Heart right ventricle (tissue), 16 donors: ENCODE data around the gene ZDHHC22. TPM values are rescaled to one million over a fixed set of nuclear protein-coding genes. Genes with fewer than 3 reads are reported as not detected.

Experiments used
- ATAC-seq, 8 donors: fragments of 200-7000 bp; cut with Tn5 transposase; one replicate each; pipeline ENCODE4 v1.9.1; 2020; ENCODE audit warnings: mild to moderate bottlenecking in 8 of 8, moderate library complexity in 8 of 8, moderate number of reproducible peaks in 1 of 8
- DNase-seq, 2 donors: peaks; one replicate each; pipeline ENCODE4 v3.0.0-alpha.2; 2020
- H3K27ac ChIP-seq, 10 donors: fragments of 200-600 bp; sonication (generic) in 2 of 10; one replicate each; pipeline versions ENCODE4 v1.5.0 to v1.8.0; 2020 to 2022; ENCODE audit warnings: mild to moderate bottlenecking in 3 of 10
- H3K27me3 ChIP-seq, 7 donors: fragments of 200-600 bp; one replicate each; pipeline ENCODE4 v1.8.0; 2021 to 2022; ENCODE audit warnings: mild to moderate bottlenecking in 2 of 7
- H3K36me3 ChIP-seq, 9 donors: fragments of 200-600 bp; sonication (generic) in 1 of 9; one replicate each; pipeline versions ENCODE4 v1.5.0 to v1.8.0; 2020 to 2022; ENCODE audit warnings: mild to moderate bottlenecking in 2 of 9
- H3K4me1 ChIP-seq, 9 donors: fragments of 200-600 bp; sonication (generic) in 1 of 9; one replicate each; pipeline versions ENCODE4 v1.5.0 to v1.8.0; 2020 to 2022; ENCODE audit warnings: mild to moderate bottlenecking in 4 of 9
- H3K4me3 ChIP-seq, 10 donors: fragments of 200-600 bp; sonication (generic) in 2 of 10; one replicate each; pipeline versions ENCODE4 v1.5.0 to v1.8.0; 2020 to 2022; ENCODE audit warnings: mild to moderate bottlenecking in 7 of 10, moderate library complexity in 2 of 10
- H3K9me3 ChIP-seq, 11 donors: fragments of 200-600 bp in 10 of 11; sonication (generic) in 2 of 11; one replicate each; pipeline versions ENCODE4 v1.5.0 to v1.8.0; 2013 to 2022; ENCODE audit warnings: mild to moderate bottlenecking in 2 of 11, control low read depth in 1 of 11, moderate library complexity in 1 of 11
- WGBS, 2 donors: extraction: QIAGEN DNeasy Blood & Tissue Kit; methylation state at CpG; one replicate each; pipeline ENCODE4 v1.1.7; 2013; ENCODE audit warnings: inconsistent platforms in 1 of 2; 5-methylcytosine and 5-hydroxymethylcytosine counted together
- intact Hi-C, 10 donors: fragments of 100-400 bp; cut with DNase I; formaldehyde crosslinking; loops; one replicate each; pipeline versions ENCODE4 v1.11.1 to v1.14.2; 2022
- polyA plus RNA-seq, 2 donors: library from polyadenylated mRNA; stranded (reverse); fragments of 200-250 nt; gene quantifications; one replicate each; pipeline ENCODE4 v1.2.3, GENCODE V29; 2013
- total RNA-seq, 10 donors: library from RNA; stranded (reverse); fragmentation: NEBNext Ultra II Directional in 3 of 10; extraction: Animal tissue kit (Norgen Biotek cat#: 25700) in 3 of 10; gene quantifications; one replicate each; pipeline versions ENCODE4 v1.2.1 to v1.2.4, GENCODE V29; 2021 to 2023
- TF ChIP-seq, protein P1 (sequence below), 9 donors: fragments of 200-600 bp; sonication (generic) in 2 of 9; IDR thresholded peaks; one replicate each; pipeline versions ENCODE4 v1.5.0 to v1.8.0; 2021 to 2022; ENCODE audit warnings: antibody characterized with exemption in 9 of 9, mild to moderate bottlenecking in 5 of 9, moderate library complexity in 1 of 9
- donor health status: Arrhythmogenic right ventricular cardiomyopathy.
- donor health status: ischemic (EF 13 %, LVEDD 7.1; RV severe dilation, severe dysfunction).
- donor health status: healthy with polysubstance abuse.
- donor health status: DM: no; HTN: yes; CAD: no.
- donor health status: DM: no; HTN: no; CAD: no.
- donor health status: ischemic (EF 25% LVEDD 6.9; RV normal size, moderate dysfunction).
- donor health status: ischemic (EF 25% LVEDD 5.7; RV mildly dilated, moderate dysfunction).
- donor health status: healthy.
- donor health status: DM: yes; HTN: yes; CAD: no.
- donor health status: Ischemic cardiomyopathy.
- donor health status: ischemic (EF 35%, LVEDD 5.7; RV mildly dilated, moderate dysfunction).
- donor health status: nonischemic (EF 11% LVEDD 7.7; RV severe dilation, severe dysfunction).
- donor health status: DM: yes; HTN: yes; CAD: no.
- donor health status: PGD.
- donor health status: ischemic (EF 29% LVEDD 5.4; RV normal size, mild dysfunction).
- donor health status: nonischemic (EF 23%, LVEDD 6.1; RV moderate dilation, normal function).

The ZDHHC22 gene
- total and polyA plus RNA-seq, 12 donors, result 0.09 TPM; not detected in 11

- no peak overlapping the region for H3K4me3 ChIP-seq
- H3K36me3 ChIP-seq, result no peaks in the 10 kb centered on the region
- H3K27me3 ChIP-seq, result peaks cover 4 to 40% (median 27%) of the 10 kb centered on the region in 7 donors
- H3K27ac ChIP-seq, result no peak overlapping the region
- intact Hi-C loops, result no loop called here
- DNase-seq (no peak), ATAC-seq (peak in 4 of 8 donors; percentile 27 to 57 (median 39))
- H3K4me1 ChIP-seq, result peaks cover 0 to 7% (median 4%) of the 10 kb centered on the region in 9 donors
- H3K9me3 ChIP-seq, result no peaks in the 10 kb centered on the region
- WGBS, 2 donors, result 22 to 33% methylated on average over 15 of the region's 15 CpGs
- TF ChIP-seq, protein P1, sequence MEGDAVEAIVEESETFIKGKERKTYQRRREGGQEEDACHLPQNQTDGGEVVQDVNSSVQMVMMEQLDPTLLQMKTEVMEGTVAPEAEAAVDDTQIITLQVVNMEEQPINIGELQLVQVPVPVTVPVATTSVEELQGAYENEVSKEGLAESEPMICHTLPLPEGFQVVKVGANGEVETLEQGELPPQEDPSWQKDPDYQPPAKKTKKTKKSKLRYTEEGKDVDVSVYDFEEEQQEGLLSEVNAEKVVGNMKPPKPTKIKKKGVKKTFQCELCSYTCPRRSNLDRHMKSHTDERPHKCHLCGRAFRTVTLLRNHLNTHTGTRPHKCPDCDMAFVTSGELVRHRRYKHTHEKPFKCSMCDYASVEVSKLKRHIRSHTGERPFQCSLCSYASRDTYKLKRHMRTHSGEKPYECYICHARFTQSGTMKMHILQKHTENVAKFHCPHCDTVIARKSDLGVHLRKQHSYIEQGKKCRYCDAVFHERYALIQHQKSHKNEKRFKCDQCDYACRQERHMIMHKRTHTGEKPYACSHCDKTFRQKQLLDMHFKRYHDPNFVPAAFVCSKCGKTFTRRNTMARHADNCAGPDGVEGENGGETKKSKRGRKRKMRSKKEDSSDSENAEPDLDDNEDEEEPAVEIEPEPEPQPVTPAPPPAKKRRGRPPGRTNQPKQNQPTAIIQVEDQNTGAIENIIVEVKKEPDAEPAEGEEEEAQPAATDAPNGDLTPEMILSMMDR (IDR thresholded peaks at IDR 0.05), result no peak
Observed at GRCh38 chr14:77186911-77187648, 45.5 kb upstream of the ZDHHC22 start.

DNA sequence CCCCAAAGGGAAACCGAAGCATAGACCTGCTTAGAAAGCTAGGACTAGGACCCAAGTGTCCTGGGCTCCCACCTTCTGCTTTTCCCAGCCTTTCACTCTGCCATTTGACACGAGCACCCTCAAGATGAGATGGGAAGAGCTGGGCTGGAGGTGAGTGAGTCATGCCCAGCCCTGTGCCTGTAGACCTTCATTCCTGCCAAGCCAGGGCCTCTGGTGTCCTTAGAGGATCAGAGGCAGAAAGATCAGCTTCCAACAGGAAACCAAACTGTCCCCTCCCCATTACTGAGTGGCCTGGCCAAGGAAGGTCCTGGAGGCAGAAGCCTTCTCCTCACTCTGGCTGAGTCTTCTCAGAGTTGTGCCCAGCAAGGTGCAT is 43.5 kb upstream of the ZDHHC22 start:
- peaks cover 6 to 59% (median 44%) of the 10 kb centered on the region in 7 donors for H3K27me3 ChIP-seq
- no peaks in the 10 kb centered on the region for H3K36me3 ChIP-seq
- 67 to 77% methylated on average over 2 of the region's 2 CpGs for WGBS, 2 donors
- H3K9me3 ChIP-seq, result no peaks in the 10 kb centered on the region
- ATAC-seq, result no peak
- peaks cover 0 to 15% (median 11%) of the 10 kb centered on the region in 9 donors for H3K4me1 ChIP-seq
- intact Hi-C loops, result no loop called here
- TF ChIP-seq, protein P1 (IDR thresholded peaks at IDR 0.05), result no peak
- DNase-seq, result no peak
- no peak overlapping the region for H3K27ac ChIP-seq
- H3K4me3 ChIP-seq, result no peak overlapping the region

- DNase-seq (no peak), ATAC-seq (no peak)
- Histone ChIP-seq H3K4me1 (peaks cover 0 to 15% (median 11%) of the 10 kb centered on the region in 9 donors), H3K27ac (no peak overlapping the region), H3K27me3 (peaks cover 6 to 62% (median 44%) of the 10 kb centered on the region in 7 donors), H3K4me3 (no peak overlapping the region), H3K36me3 (no peaks in the 10 kb centered on the region), H3K9me3 (no peaks in the 10 kb centered on the region)
- TF ChIP-seq, protein P1 (IDR thresholded peaks at IDR 0.05), result no peak
- 61% methylated on average over 11 of the region's 11 CpGs for WGBS, 2 donors
- intact Hi-C loops, result no loop called here
Observed at GRCh38 chr14:77184396-77185092, 43.0 kb upstream of the ZDHHC22 start.

- Histone ChIP-seq H3K27me3 (peaks cover 6 to 66% (median 44%) of the 10 kb centered on the region in 7 donors), H3K9me3 (no peaks in the 10 kb centered on the region), H3K27ac (no peak overlapping the region), H3K4me3 (no peak overlapping the region), H3K36me3 (no peaks in the 10 kb centered on the region), H3K4me1 (peaks cover 0 to 15% (median 11%) of the 10 kb centered on the region in 9 donors)
- TF ChIP-seq, protein P1 (IDR thresholded peaks at IDR 0.05), result no peak
- intact Hi-C loops, result no loop called here
- DNase-seq (no peak), ATAC-seq (no peak)
- 58 to 60% methylated on average over 5 of the region's 5 CpGs for WGBS, 2 donors
Observed at GRCh38 chr14:77183896-77184295, 42.3 kb upstream of the ZDHHC22 start.
